A549 treated with GW870086 at 1 μM for 4 hours (cell line): ENCODE results near the gene SPARC. TPM values are rescaled to one million over a fixed set of nuclear protein-coding genes. Genes with fewer than 3 reads are reported as not detected.

Experiments
- total RNA-seq: library from RNA; stranded (reverse); fragments of 200-300 nt; extraction: Qiagen RNA extraction; gene quantifications from 5 replicates; pipeline ENCODE4 v1.2.3, GENCODE V29; 2022; ENCODE audit warnings: low read depth

The SPARC gene, protein sequence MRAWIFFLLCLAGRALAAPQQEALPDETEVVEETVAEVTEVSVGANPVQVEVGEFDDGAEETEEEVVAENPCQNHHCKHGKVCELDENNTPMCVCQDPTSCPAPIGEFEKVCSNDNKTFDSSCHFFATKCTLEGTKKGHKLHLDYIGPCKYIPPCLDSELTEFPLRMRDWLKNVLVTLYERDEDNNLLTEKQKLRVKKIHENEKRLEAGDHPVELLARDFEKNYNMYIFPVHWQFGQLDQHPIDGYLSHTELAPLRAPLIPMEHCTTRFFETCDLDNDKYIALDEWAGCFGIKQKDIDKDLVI
- 12.5 to 24.4 TPM (median 17.0 TPM) in 5 replicates for total RNA-seq

DNA sequence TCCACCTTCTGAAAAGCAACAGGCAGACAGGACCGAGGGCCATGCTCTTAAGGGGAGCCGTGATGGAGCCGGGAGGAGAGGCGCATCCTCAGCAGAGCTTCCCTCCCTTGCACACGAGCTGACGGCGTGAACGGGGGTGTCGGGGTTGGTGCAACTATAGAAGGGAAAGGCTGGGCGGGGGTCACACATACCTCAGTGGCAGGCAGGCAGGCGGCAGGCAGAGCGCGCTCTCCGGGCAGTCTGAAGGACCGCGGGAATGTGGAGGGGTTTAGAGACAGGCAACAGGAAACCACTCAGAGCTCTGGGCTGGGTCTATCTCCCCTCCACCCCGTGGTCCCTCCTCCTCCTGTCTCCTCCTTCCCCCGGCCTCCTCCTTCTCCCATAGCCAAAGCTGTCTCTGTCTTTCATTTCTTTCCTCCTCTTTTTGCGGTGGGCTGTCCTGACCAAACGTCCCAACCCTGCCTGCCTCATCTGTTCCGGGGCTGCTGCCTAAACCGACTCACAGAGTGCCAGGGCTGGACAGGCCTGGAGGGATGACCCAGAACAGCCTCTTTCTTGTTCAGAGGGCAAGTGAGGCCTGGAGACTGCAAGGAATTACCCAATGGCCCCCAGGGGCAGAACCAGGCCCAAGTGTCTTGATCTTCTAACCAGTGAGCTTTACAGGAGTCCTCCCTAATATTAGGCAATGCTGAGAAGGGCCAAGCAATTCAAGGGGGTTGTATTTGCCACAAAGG is at the start of gene SPARC:
Gene SPARC, minus strand, starts transcription at position 242 of the 734 bp plus-strand sequence. CDS start 10,727 bp downstream, outside the sequence.

Other genes with a start within 250 kb of the SPARC start
- 8.4 to 10.2 TPM (median 9.0 TPM) in 5 replicates for gene SLC36A1, start 239.3 kb downstream of the SPARC start, total RNA-seq
- 0.01 TPM in 1 of 5 replicates, not detected in the others for gene FAT2, start 95.6 kb downstream of the SPARC start, total RNA-seq
- gene ATOX1, start 71.7 kb upstream of the SPARC start, total RNA-seq, result 188 to 230 TPM (median 201 TPM) in 5 replicates
- gene G3BP1, start 85.0 kb upstream of the SPARC start, total RNA-seq, result 130 to 152 TPM (median 134 TPM) in 5 replicates
- not detected in 5 replicates for gene GLRA1, start 237.9 kb upstream of the SPARC start, total RNA-seq